ENCODE results near the gene SENP5.
"Not testable (repeated sequence)": the region's sequence is repeated elsewhere in the genome, so short reads cannot be mapped to it uniquely, and the experiment has no call there.

Gene SENP5

GRCh38 chr3:196867507-196868296 lies at the start of gene SENP5:
Gene SENP5, plus strand, starts transcription at chr3:196867920. Its CDS starts 17,262 bp downstream, at chr3:196885182.
- in situ Hi-C loops (cut with HindIII; ENCODE audit: low sequenced_read_pairs) = no loop called here

GRCh38 chr3:196821806-196822355 lies 45.8 kb upstream of the SENP5 start:
- no peak overlapping the region for H3K4me3 ChIP-seq (ENCODE audit: low read depth, low read length)
- TF ChIP-seq CTCF (IDR thresholded peaks at IDR 0.05; ENCODE audit: low read depth, low read length) = no peak
- DNase-seq (ENCODE audit: low read depth, low spot score) = peak; percentile 64
- in situ Hi-C loops (cut with HindIII; ENCODE audit: low sequenced_read_pairs) = no loop called here

More at GRCh38 chr3:196867507-196868296, at the start of gene SENP5:
- DNase-seq (ENCODE audit: low read depth, low spot score) = peak; percentile 91
- H3K4me3 ChIP-seq (ENCODE audit: low read depth, low read length) = peak within 1 kb of the TSS; percentile 90
- TF ChIP-seq CTCF (IDR thresholded peaks at IDR 0.05; ENCODE audit: low read depth, low read length) = no peak

GRCh38 chr3:196829651-196830050 lies 38.1 kb upstream of the SENP5 start:
- DNase-seq (ENCODE audit: low read depth, low spot score); H3K4me3 ChIP-seq (ENCODE audit: low read depth, low read length); in situ Hi-C loops (cut with HindIII; ENCODE audit: low sequenced_read_pairs): not testable (repeated sequence)

GRCh38 chr3:196835086-196835485 lies 32.6 kb upstream of the SENP5 start:
- no peak overlapping the region for H3K4me3 ChIP-seq (ENCODE audit: low read depth, low read length)
- TF ChIP-seq CTCF (IDR thresholded peaks at IDR 0.05; ENCODE audit: low read depth, low read length) = no peak
- no peak for DNase-seq (ENCODE audit: low read depth, low spot score)
- in situ Hi-C loops (cut with HindIII; ENCODE audit: low sequenced_read_pairs) = no loop called here

- DNase-seq (ENCODE audit: low read depth, low spot score); H3K4me3 ChIP-seq (ENCODE audit: low read depth, low read length); in situ Hi-C loops (cut with HindIII; ENCODE audit: low sequenced_read_pairs): not testable (repeated sequence)
These were observed 31.1 kb upstream of the SENP5 start for GRCh38 chr3:196836626-196837025.

- TF ChIP-seq CTCF (IDR thresholded peaks at IDR 0.05; ENCODE audit: low read depth, low read length) = peak; percentile 77
- no peak overlapping the region for H3K4me3 ChIP-seq (ENCODE audit: low read depth, low read length)
- in situ Hi-C loops (cut with HindIII; ENCODE audit: low sequenced_read_pairs) = no loop called here
- peak; percentile 32 for DNase-seq (ENCODE audit: low read depth, low spot score)
These were observed 29.8 kb upstream of the SENP5 start for GRCh38 chr3:196837819-196838420.

- DNase-seq (ENCODE audit: low read depth, low spot score); H3K4me3 ChIP-seq (ENCODE audit: low read depth, low read length); in situ Hi-C loops (cut with HindIII; ENCODE audit: low sequenced_read_pairs): not testable (repeated sequence)
These were observed 28.4 kb upstream of the SENP5 start for GRCh38 chr3:196839351-196839750.

Data from astrocyte of the spinal cord (primary cell).